Keratinocyte (primary cell): Measurements from ENCODE around the gene ABCC4. TPM values are rescaled to one million over a fixed set of nuclear protein-coding genes. Genes with fewer than 3 reads are reported as not detected.

Experiments used
- DNase-seq: peaks from one replicate; pipeline ENCODE4 v3.0.0-alpha.2; 2011; ENCODE audit warnings: low read depth, missing footprints, low spot score
- FAIRE-seq: peaks from 2 replicates; lab custom pipeline; 2011; peaks lifted over from hg19 to GRCh38; lab: Jason Lieb, UNC
- H2AFZ ChIP-seq: 2 replicates; pipeline ENCODE4 v1.6.0; 2012; ENCODE audit warnings: low read length, control low read depth, inconsistent platforms; ENCODE audit not compliant: control insufficient read depth
- H3K27ac ChIP-seq: 2 replicates; pipeline ENCODE4 v1.5.1; 2011; ENCODE audit warnings: low read length; ENCODE audit not compliant: control insufficient read depth, insufficient read depth
- H3K27me3 ChIP-seq: 3 replicates; pipeline ENCODE4 v1.6.0; 2011; ENCODE audit warnings: low read length; ENCODE audit not compliant: control insufficient read depth, insufficient read depth; ENCODE audit errors: extremely low read depth
- H3K36me3 ChIP-seq, 2 experiments: 2 replicates in 1 of 2; 3 replicates in 1 of 2; pipeline ENCODE4 v1.5.1; 2011; ENCODE audit warnings: low read length in 2 of 2, mild to moderate bottlenecking in 1 of 2; ENCODE audit not compliant: control insufficient read depth in 2 of 2, insufficient read depth in 2 of 2; ENCODE audit errors: extremely low read depth in 1 of 2
- H3K4me1 ChIP-seq: 3 replicates; pipeline ENCODE4 v1.5.1; 2011; ENCODE audit warnings: low read length; ENCODE audit not compliant: control insufficient read depth, insufficient read depth; ENCODE audit errors: extremely low read depth
- H3K4me2 ChIP-seq: 3 replicates; pipeline ENCODE4 v1.6.0; 2011; ENCODE audit warnings: low read depth, low read length; ENCODE audit not compliant: control insufficient read depth, insufficient read depth; ENCODE audit errors: extremely low read depth
- H3K4me3 ChIP-seq, 3 experiments: fragments of 200-600 bp in 1 of 3; sonication (generic) in 1 of 3; 2 replicates in 2 of 3; 3 replicates in 1 of 3; pipeline ENCODE4 v1.5.1; 2011 to 2016; ENCODE audit warnings: low read length in 3 of 3, mild to moderate bottlenecking in 3 of 3, control low read depth in 2 of 3, inconsistent platforms in 1 of 3, low read depth in 1 of 3, mixed read lengths in 1 of 3, mixed run types in 1 of 3, moderate library complexity in 1 of 3; ENCODE audit not compliant: control insufficient read depth in 2 of 3, insufficient read depth in 2 of 3; ENCODE audit errors: extremely low read depth in 1 of 3
- H3K79me2 ChIP-seq: 2 replicates; pipeline ENCODE4 v1.6.0; 2012; ENCODE audit warnings: low read length; ENCODE audit not compliant: control insufficient read depth, insufficient read depth
- H3K9ac ChIP-seq: 3 replicates; pipeline ENCODE4 v1.6.0; 2011; ENCODE audit warnings: low read length; ENCODE audit not compliant: control insufficient read depth, insufficient read depth; ENCODE audit errors: extremely low read depth
- H3K9me1 ChIP-seq: 3 replicates; pipeline ENCODE4 v1.6.0; 2011; ENCODE audit warnings: low read length; ENCODE audit not compliant: control insufficient read depth, insufficient read depth; ENCODE audit errors: extremely low read depth
- H3K9me3 ChIP-seq: 2 replicates; pipeline ENCODE4 v1.5.1; 2012; ENCODE audit warnings: low read depth, low read length; ENCODE audit not compliant: control insufficient read depth
- H4K20me1 ChIP-seq: 3 replicates; pipeline ENCODE4 v1.6.0; 2011; ENCODE audit warnings: low read length; ENCODE audit not compliant: control insufficient read depth, insufficient read depth; ENCODE audit errors: extremely low read depth
- EZH2 ChIP-seq: IDR thresholded peaks from one replicate; pipeline ENCODE4 v1.6.1; 2012; ENCODE audit warnings: inconsistent platforms, mild to moderate bottlenecking, low read length, moderate library complexity
- dilution Hi-C: fragments of 300-500 bp; cut with MboI; formaldehyde crosslinking; loops from one replicate; pipeline ENCODE4 v1.7.0; 2020; ENCODE audit warnings: low sequenced_read_pairs; ENCODE audit not compliant: extremely low pct_ligation_motif_present
- polyA plus RNA-seq, 5 experiments: library from polyadenylated mRNA; depleted of rRNA in 3 of 5; stranded (reverse) in 3 of 5; stranded (forward) in 1 of 5; unstranded in 1 of 5; fragments of >200 nt; gene quantifications; 1 replicate in 1 of 5; 2 replicates in 3 of 5; 3 replicates in 1 of 5; pipeline versions ENCODE4 v1.2.1 to v1.2.3, GENCODE V29; 2011 to 2012; ENCODE audit warnings: missing spikeins in 2 of 5, low read depth in 1 of 5, low replicate concordance in 1 of 5
- TF ChIP-seq, protein P1 (sequence below), 3 experiments: IDR thresholded peaks in 1 of 3; conservative IDR thresholded peaks in 1 of 3; optimal IDR thresholded peaks in 1 of 3; 2 replicates in 2 of 3; 3 replicates in 1 of 3; pipeline versions ENCODE3 to v1.5.1; 2011; ENCODE audit warnings: low read length in 3 of 3, mild to moderate bottlenecking in 3 of 3, moderate library complexity in 2 of 3, control low read depth in 1 of 3, inconsistent platforms in 1 of 3; ENCODE audit not compliant: insufficient read depth in 2 of 3; ENCODE audit errors: extremely low read depth in 1 of 3

ABCC4 gene
- polyA plus RNA-seq, 1 donor (not counting 4 experiments of a cell fraction or from before 2014, with no cell fraction given) = 13.8 TPM

DNA sequence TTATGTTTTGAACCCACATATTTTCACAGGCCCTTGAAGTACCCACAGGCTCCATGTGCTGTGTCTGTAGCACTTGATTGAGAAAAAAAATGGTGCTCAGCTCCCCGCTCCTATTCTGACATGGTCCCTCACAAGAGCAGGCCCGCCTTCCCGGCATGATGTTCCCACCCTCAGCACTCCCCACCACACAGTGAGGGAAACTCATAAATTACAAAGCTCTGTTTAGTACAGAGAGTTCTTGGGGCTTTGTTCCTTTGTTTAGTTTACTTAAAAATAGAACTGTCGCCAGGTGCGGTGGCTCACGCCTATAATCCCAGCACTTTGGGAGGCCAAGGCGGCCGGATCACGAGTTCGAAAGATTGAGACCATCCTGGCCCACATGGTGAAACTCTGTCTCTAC lies 25.9 kb upstream of the ABCC4 start:
- H3K79me2 ChIP-seq = no peaks in the 10 kb centered on the region
- no peak for DNase-seq
- H3K4me2 ChIP-seq = no peak overlapping the region
- no peak overlapping the region for H3K4me3 ChIP-seq
- H3K4me1 ChIP-seq = no peaks in the 10 kb centered on the region
- TF ChIP-seq, protein P1, sequence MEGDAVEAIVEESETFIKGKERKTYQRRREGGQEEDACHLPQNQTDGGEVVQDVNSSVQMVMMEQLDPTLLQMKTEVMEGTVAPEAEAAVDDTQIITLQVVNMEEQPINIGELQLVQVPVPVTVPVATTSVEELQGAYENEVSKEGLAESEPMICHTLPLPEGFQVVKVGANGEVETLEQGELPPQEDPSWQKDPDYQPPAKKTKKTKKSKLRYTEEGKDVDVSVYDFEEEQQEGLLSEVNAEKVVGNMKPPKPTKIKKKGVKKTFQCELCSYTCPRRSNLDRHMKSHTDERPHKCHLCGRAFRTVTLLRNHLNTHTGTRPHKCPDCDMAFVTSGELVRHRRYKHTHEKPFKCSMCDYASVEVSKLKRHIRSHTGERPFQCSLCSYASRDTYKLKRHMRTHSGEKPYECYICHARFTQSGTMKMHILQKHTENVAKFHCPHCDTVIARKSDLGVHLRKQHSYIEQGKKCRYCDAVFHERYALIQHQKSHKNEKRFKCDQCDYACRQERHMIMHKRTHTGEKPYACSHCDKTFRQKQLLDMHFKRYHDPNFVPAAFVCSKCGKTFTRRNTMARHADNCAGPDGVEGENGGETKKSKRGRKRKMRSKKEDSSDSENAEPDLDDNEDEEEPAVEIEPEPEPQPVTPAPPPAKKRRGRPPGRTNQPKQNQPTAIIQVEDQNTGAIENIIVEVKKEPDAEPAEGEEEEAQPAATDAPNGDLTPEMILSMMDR (optimal IDR thresholded peaks at IDR 0.05 in 1 of 3, IDR thresholded peaks at IDR 0.05 in 1 of 3, conservative IDR thresholded peaks at IDR 0.05 in 1 of 3; ENCODE audit: extremely low read depth in 1 of 3, insufficient read depth in 2 of 3, low read length in 3 of 3) = no peak
- TF ChIP-seq EZH2 = no peak
- dilution Hi-C loops = no loop called here
- no peak overlapping the region for H2AFZ ChIP-seq
- H3K36me3 ChIP-seq = no peaks in the 10 kb centered on the region
- H3K27ac ChIP-seq = no peak overlapping the region
- no peaks in the 10 kb centered on the region for H3K9me1 ChIP-seq
- H4K20me1 ChIP-seq = no peaks in the 10 kb centered on the region
- no peaks in the 10 kb centered on the region for H3K9me3 ChIP-seq
- FAIRE-seq = no peak
- no peaks in the 10 kb centered on the region for H3K27me3 ChIP-seq
- H3K9ac ChIP-seq = no peak overlapping the region

DNA sequence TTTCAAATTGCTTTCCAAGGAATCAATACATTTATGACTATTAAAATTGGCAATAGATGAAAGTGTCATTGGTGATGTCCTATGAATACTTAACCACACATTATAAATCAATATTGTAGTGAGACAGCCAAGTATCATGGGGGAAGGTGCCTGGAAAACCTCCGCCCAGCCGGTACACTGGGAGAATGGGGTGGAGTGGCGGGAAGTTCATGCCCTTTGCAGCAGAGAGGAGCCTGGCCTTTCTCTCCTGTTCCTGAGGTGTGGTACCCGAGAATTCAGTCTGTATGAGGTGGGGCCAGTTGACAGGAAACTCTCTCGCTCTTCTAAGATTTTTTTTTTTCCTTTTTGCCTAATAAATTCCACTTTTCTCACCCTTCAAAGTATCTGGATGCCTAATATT lies 25.4 kb upstream of the ABCC4 start:
- Histone ChIP-seq H4K20me1 (no peaks in the 10 kb centered on the region), H3K9me3 (no peaks in the 10 kb centered on the region), H2AFZ (no peak overlapping the region), H3K27me3 (no peaks in the 10 kb centered on the region), H3K27ac (no peak overlapping the region), H3K36me3 (no peaks in the 10 kb centered on the region), H3K4me1 (no peaks in the 10 kb centered on the region), H3K9me1 (no peaks in the 10 kb centered on the region), H3K9ac (no peak overlapping the region), H3K4me3 (no peak overlapping the region), H3K79me2 (no peaks in the 10 kb centered on the region), H3K4me2 (no peak overlapping the region)
- no peak for FAIRE-seq
- DNase-seq = no peak
- dilution Hi-C loops = no loop called here
- TF ChIP-seq EZH2 = no peak
- TF ChIP-seq, protein P1 (optimal IDR thresholded peaks at IDR 0.05 in 1 of 3, IDR thresholded peaks at IDR 0.05 in 1 of 3, conservative IDR thresholded peaks at IDR 0.05 in 1 of 3; ENCODE audit: extremely low read depth in 1 of 3, insufficient read depth in 2 of 3, low read length in 3 of 3) = no peak
